Measurements from ENCODE around the gene NHS.

DNA sequence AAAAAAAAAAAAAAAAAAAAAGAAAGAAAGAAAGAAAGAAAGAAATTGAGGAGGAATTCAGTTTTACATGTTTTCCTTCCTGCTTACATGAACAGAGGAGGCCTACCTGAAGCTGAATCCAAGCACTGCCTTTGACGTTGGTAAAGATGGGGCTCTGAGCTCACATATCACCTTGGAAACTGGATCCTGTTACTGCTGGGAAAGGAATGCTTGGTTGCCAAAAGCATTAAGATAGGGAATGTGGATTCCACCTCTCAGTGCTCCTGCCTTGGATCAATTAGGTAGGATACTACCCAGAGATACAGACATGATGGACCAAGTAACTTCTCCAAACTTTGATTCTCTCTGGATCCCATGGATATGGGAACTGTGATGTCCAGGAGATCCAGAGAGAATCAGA lies 50.6 kb downstream of the NHS start:
- TF ChIP-seq, protein P1, sequence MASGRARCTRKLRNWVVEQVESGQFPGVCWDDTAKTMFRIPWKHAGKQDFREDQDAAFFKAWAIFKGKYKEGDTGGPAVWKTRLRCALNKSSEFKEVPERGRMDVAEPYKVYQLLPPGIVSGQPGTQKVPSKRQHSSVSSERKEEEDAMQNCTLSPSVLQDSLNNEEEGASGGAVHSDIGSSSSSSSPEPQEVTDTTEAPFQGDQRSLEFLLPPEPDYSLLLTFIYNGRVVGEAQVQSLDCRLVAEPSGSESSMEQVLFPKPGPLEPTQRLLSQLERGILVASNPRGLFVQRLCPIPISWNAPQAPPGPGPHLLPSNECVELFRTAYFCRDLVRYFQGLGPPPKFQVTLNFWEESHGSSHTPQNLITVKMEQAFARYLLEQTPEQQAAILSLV (CRISPR knock-in tag; IDR thresholded peaks at IDR 0.05; ENCODE audit: borderline replicate concordance), result no peak
- TF ChIP-seq ZNF577 (CRISPR knock-in tag; IDR thresholded peaks at IDR 0.05; ENCODE audit: borderline replicate concordance, low read depth) (no peak), ZNF263 (CRISPR knock-in tag; IDR thresholded peaks at IDR 0.05) (no peak), YY1 (IDR thresholded peaks at IDR 0.05; ENCODE audit: insufficient read depth, insufficient replicate concordance, low read depth, low read length) (no peak), SSRP1 (CRISPR knock-in tag; IDR thresholded peaks at IDR 0.05) (no peak), BRCA1 (CRISPR knock-in tag; IDR thresholded peaks at IDR 0.05) (no peak), NFE2L1 (CRISPR knock-in tag; IDR thresholded peaks at IDR 0.05; ENCODE audit: borderline replicate concordance) (no peak), SMC3 (IDR thresholded peaks at IDR 0.05; ENCODE audit: low read length) (no peak), POLR2AphosphoS5 (IDR thresholded peaks at IDR 0.05; ENCODE audit: low read depth, low read length) (no peak), EP300 (IDR thresholded peaks at IDR 0.05; ENCODE audit: low read depth in 2 of 2, low read length in 2 of 2) (no peak), EP300 (CRISPR knock-in tag; IDR thresholded peaks at IDR 0.05; ENCODE audit: borderline replicate concordance) (no peak)
- TF ChIP-seq, protein P2, sequence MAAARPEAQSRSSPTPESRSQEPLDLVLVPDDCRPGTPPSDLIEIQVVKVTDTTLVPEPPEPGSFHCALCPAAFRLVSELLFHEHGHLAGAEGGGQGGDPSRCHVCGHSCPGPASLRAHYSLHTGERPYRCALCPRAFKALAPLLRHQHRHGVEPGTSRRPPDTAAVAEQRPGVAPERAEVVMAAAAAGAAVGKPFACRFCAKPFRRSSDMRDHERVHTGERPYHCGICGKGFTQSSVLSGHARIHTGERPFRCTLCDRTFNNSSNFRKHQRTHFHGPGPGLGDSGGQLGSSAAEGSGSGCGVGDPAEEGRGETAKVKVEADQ (CRISPR knock-in tag; IDR thresholded peaks at IDR 0.05; ENCODE audit: borderline replicate concordance), result no peak
